Bronchial epithelial cell (primary cell): ENCODE measurements around the gene UNC5A. TPM values are rescaled to one million over a fixed set of nuclear protein-coding genes. Genes with fewer than 3 reads are reported as not detected.
A peak's percentile ranks its signal among the peaks of the same experiment; 100 is the strongest.
"Not testable (repeated sequence)": the region's sequence is repeated elsewhere in the genome, so short reads cannot be mapped to it uniquely, and the experiment has no call there.

Experiments
- DNase-seq: peaks from one replicate; pipeline ENCODE4 v3.0.0-alpha.2; 2010; ENCODE audit warnings: low read depth
- FAIRE-seq: peaks from 2 replicates; lab custom pipeline; 2011; peaks lifted over from hg19 to GRCh38; lab: Jason Lieb, UNC
- H3K27me3 ChIP-seq: 2 replicates; pipeline ENCODE4 v1.5.1; 2011; ENCODE audit warnings: low read length; ENCODE audit not compliant: control insufficient read depth, insufficient read depth
- H3K36me3 ChIP-seq: 2 replicates; pipeline ENCODE4 v1.5.1; 2011; ENCODE audit warnings: low read length; ENCODE audit not compliant: control insufficient read depth, insufficient read depth
- H3K4me3 ChIP-seq: 2 replicates; pipeline ENCODE4 v1.5.1; 2011; ENCODE audit warnings: mild to moderate bottlenecking, low read depth, low read length, control low read depth
- CTCF ChIP-seq: IDR thresholded peaks from 2 replicates; pipeline ENCODE4 v1.5.1; 2011; ENCODE audit warnings: mild to moderate bottlenecking, moderate library complexity, low read length, control low read depth, inconsistent platforms; ENCODE audit not compliant: insufficient read depth, severe bottlenecking
- total RNA-seq: library from RNA; depleted of rRNA; stranded (reverse); fragments of >200 nt; gene quantifications from 2 replicates; pipeline ENCODE4 v1.2.1, GENCODE V29; 2014

UNC5A gene
- total RNA-seq, 1 donor from 2014 or later: not detected

GRCh38 chr5:176866707-176867310 lies 56.5 kb downstream of the UNC5A start:
- FAIRE-seq (no peak), DNase-seq (no peak)
- H3K4me3 ChIP-seq: no peak overlapping the region
- no peak for TF ChIP-seq CTCF
- peaks cover 29% of the 10 kb centered on the region for H3K27me3 ChIP-seq
- no peaks in the 10 kb centered on the region for H3K36me3 ChIP-seq

GRCh38 chr5:176868126-176868525 lies 57.8 kb downstream of the UNC5A start:
- FAIRE-seq: no peak
- Histone ChIP-seq H3K27me3 (peaks cover 24% of the 10 kb centered on the region), H3K4me3 (no peak overlapping the region), H3K36me3 (no peaks in the 10 kb centered on the region)
- DNase-seq: no peak
- TF ChIP-seq CTCF: no peak

- DNase-seq (no peak), FAIRE-seq (no peak)
- no peaks in the 10 kb centered on the region for H3K36me3 ChIP-seq
- TF ChIP-seq CTCF: no peak
- peaks cover 20% of the 10 kb centered on the region for H3K27me3 ChIP-seq
- no peak overlapping the region for H3K4me3 ChIP-seq
Measured at GRCh38 chr5:176868731-176869130, 58.4 kb downstream of the UNC5A start.

- no peak for TF ChIP-seq CTCF
- Histone ChIP-seq H3K36me3 (no peaks in the 10 kb centered on the region), H3K27me3 (peaks cover 15% of the 10 kb centered on the region), H3K4me3 (no peak overlapping the region)
- FAIRE-seq: no peak
- no peak for DNase-seq
Measured at GRCh38 chr5:176869501-176870109, 59.2 kb downstream of the UNC5A start.

GRCh38 chr5:176870110-176870591 lies 59.8 kb downstream of the UNC5A start:
- H3K4me3 ChIP-seq: no peak overlapping the region
- DNase-seq: peak; percentile 18
- no peak for FAIRE-seq
- H3K27me3 ChIP-seq: peaks cover 18% of the 10 kb centered on the region
- no peaks in the 10 kb centered on the region for H3K36me3 ChIP-seq
- TF ChIP-seq CTCF: peak; percentile 66

- DNase-seq, H3K36me3 ChIP-seq, H3K4me3 ChIP-seq, FAIRE-seq: not testable (repeated sequence)
- H3K27me3 ChIP-seq: peaks cover 22% of the 10 kb centered on the region
Measured at GRCh38 chr5:176870644-176871043, 60.3 kb downstream of the UNC5A start.

- not testable (repeated sequence) for DNase-seq, H3K4me3 ChIP-seq, FAIRE-seq, H3K36me3 ChIP-seq
- H3K27me3 ChIP-seq: peaks cover 12% of the 10 kb centered on the region
Measured at GRCh38 chr5:176872586-176872985, 62.2 kb downstream of the UNC5A start.

- peaks cover 12% of the 10 kb centered on the region for H3K27me3 ChIP-seq
- H3K4me3 ChIP-seq, H3K36me3 ChIP-seq, FAIRE-seq, DNase-seq: not testable (repeated sequence)
Measured at GRCh38 chr5:176873011-176873410, 62.7 kb downstream of the UNC5A start.
